ENCODE results near the gene KDM1A.

- TF ChIP-seq, protein P1, sequence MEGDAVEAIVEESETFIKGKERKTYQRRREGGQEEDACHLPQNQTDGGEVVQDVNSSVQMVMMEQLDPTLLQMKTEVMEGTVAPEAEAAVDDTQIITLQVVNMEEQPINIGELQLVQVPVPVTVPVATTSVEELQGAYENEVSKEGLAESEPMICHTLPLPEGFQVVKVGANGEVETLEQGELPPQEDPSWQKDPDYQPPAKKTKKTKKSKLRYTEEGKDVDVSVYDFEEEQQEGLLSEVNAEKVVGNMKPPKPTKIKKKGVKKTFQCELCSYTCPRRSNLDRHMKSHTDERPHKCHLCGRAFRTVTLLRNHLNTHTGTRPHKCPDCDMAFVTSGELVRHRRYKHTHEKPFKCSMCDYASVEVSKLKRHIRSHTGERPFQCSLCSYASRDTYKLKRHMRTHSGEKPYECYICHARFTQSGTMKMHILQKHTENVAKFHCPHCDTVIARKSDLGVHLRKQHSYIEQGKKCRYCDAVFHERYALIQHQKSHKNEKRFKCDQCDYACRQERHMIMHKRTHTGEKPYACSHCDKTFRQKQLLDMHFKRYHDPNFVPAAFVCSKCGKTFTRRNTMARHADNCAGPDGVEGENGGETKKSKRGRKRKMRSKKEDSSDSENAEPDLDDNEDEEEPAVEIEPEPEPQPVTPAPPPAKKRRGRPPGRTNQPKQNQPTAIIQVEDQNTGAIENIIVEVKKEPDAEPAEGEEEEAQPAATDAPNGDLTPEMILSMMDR (IDR thresholded peaks at IDR 0.05), result no peak
- no peak for TF ChIP-seq EP300 (IDR thresholded peaks at IDR 0.05)
- TF ChIP-seq POLR2AphosphoS5 (IDR thresholded peaks at IDR 0.05), result no peak
Measured at GRCh38 chr1:23066075-23066474, 46.8 kb downstream of the KDM1A start.

All from suprapubic skin (tissue), 4 donors.